AG04450 (cell line): ENCODE measurements around the gene LGALS3. TPM values are rescaled to one million over a fixed set of nuclear protein-coding genes. Genes with fewer than 3 reads are reported as not detected.

Experiments
- CTCF ChIA-PET: fragments of 300-600, 350-600 bp; formaldehyde crosslinking; extraction: SDS; loops from one replicate; lab custom pipeline; 2022; ENCODE audit warnings: antibody characterized with exemption, inconsistent platforms; lab: Charles Lee
- POLR2A ChIA-PET: fragments of 350-600 bp; formaldehyde crosslinking; extraction: SDS; loops from one replicate; lab custom pipeline; 2021; ENCODE audit warnings: antibody characterized with exemption, inconsistent platforms; lab: Yijun Ruan, JAX
- DNase-seq: peaks from one replicate; pipeline ENCODE4 v3.0.0-alpha.2; 2011; ENCODE audit warnings: low read depth, low spot score
- H3K27ac ChIP-seq: one replicate; pipeline ENCODE4 v1.5.1; 2012; ENCODE audit warnings: low read depth, low read length, control low read depth
- H3K27me3 ChIP-seq: one replicate; pipeline ENCODE4 v1.6.0; 2012; ENCODE audit warnings: low read length; ENCODE audit not compliant: control insufficient read depth, insufficient read depth
- H3K4me3 ChIP-seq: 2 replicates; pipeline ENCODE4 v1.5.1; 2011; ENCODE audit warnings: mild to moderate bottlenecking, low read depth, low read length, control low read depth
- H3K9me3 ChIP-seq: 2 replicates; pipeline ENCODE4 v1.5.1; 2012; ENCODE audit warnings: low read length; ENCODE audit not compliant: control insufficient read depth, insufficient read depth
- CTCF ChIP-seq: IDR thresholded peaks from 2 replicates; pipeline ENCODE4 v1.5.1; 2011; ENCODE audit warnings: low read depth, low read length, control low read depth, inconsistent platforms
- polyA plus RNA-seq: library from polyadenylated mRNA; depleted of rRNA; stranded (reverse); fragments of >200 nt; gene quantifications from 2 replicates; pipeline ENCODE4 v1.2.3, GENCODE V29; 2011

LGALS3 gene
- polyA plus RNA-seq, 1 experiment, result 383 TPM

- Histone ChIP-seq H3K27me3 (no peaks in the 10 kb centered on the region), H3K4me3 (no peak overlapping the region), H3K9me3 (no peaks in the 10 kb centered on the region), H3K27ac (no peak overlapping the region)
- no peak for DNase-seq
- TF ChIP-seq CTCF, result no peak
- ChIA-PET POLR2A (no interaction called here), CTCF (interaction anchor here (1.5 to 5.3 kb wide), 3 partner anchors 10 to 72 kb away, joined by 4 to 88 read pairs (median 7); no protein-coding TSS in a partner anchor)
Observed at GRCh38 chr14:55088356-55088755, 40.7 kb upstream of the LGALS3 start.

- Histone ChIP-seq H3K27me3 (no peaks in the 10 kb centered on the region), H3K4me3 (no peak overlapping the region), H3K27ac (no peak overlapping the region), H3K9me3 (no peaks in the 10 kb centered on the region)
- TF ChIP-seq CTCF, result no peak
- POLR2A ChIA-PET, result interaction anchor here (0.6 to 1.2 kb wide), 2 partner anchors 37 to 69 kb away, joined by 4 to 6 read pairs; partner anchors contain the start of gene LGALS3
- no peak for DNase-seq
- CTCF ChIA-PET, result interaction anchor here (0.6 to 4.4 kb wide), 3 partner anchors 41 to 74 kb away, joined by 3 to 45 read pairs (median 3); no protein-coding TSS in a partner anchor
Observed at GRCh38 chr14:55092341-55092740, 36.7 kb upstream of the LGALS3 start.

GRCh38 chr14:55094292-55095157 lies 34.5 kb upstream of the LGALS3 start:
- CTCF ChIA-PET, result interaction anchor here (0.9 to 4.4 kb wide), 2 partner anchors 43 to 65 kb away, joined by 3 to 45 read pairs; partner anchors contain the start of gene MAPK1IP1L
- H3K4me3 ChIP-seq, result no peak overlapping the region
- H3K27me3 ChIP-seq, result no peaks in the 10 kb centered on the region
- peak; percentile 23 for DNase-seq
- POLR2A ChIA-PET, result interaction anchor here (0.6 to 1.3 kb wide), 3 partner anchors 9 to 43 kb away, joined by 3 to 7 read pairs (median 6); no protein-coding TSS in a partner anchor
- no peak for TF ChIP-seq CTCF
- peak overlapping the region; percentile 65 for H3K27ac ChIP-seq
- no peaks in the 10 kb centered on the region for H3K9me3 ChIP-seq

- no peak for TF ChIP-seq CTCF
- no peak overlapping the region for H3K27ac ChIP-seq
- no peak for DNase-seq
- POLR2A ChIA-PET, result no interaction called here
- CTCF ChIA-PET, result interaction anchor here (1.1 kb wide), 1 partner anchor 63 kb away, joined by 3 read pairs; no protein-coding TSS in a partner anchor
- no peak overlapping the region for H3K4me3 ChIP-seq
- H3K9me3 ChIP-seq, result no peaks in the 10 kb centered on the region
- no peaks in the 10 kb centered on the region for H3K27me3 ChIP-seq
Observed at GRCh38 chr14:55097881-55098560, 31.0 kb upstream of the LGALS3 start.

GRCh38 chr14:55098561-55098898 lies 30.5 kb upstream of the LGALS3 start:
- Histone ChIP-seq H3K27me3 (no peaks in the 10 kb centered on the region), H3K4me3 (no peak overlapping the region), H3K9me3 (no peaks in the 10 kb centered on the region), H3K27ac (no peak overlapping the region)
- no peak for TF ChIP-seq CTCF
- DNase-seq, result no peak
- CTCF ChIA-PET, result no interaction called here
- POLR2A ChIA-PET, result no interaction called here
